Osteocyte (in vitro differentiated cells): ENCODE results near the gene MEIS3. TPM values are rescaled to one million over a fixed set of nuclear protein-coding genes. Genes with fewer than 3 reads are reported as not detected.

Experiments used
- DNase-seq: peaks from one replicate; pipeline ENCODE4 v3.0.0; 2021; ENCODE audit warnings: mixed read lengths; ENCODE audit not compliant: unreplicated experiment; ENCODE audit errors: extremely low spot score
- H3K27ac Mint-ChIP-seq: one replicate; pipeline ENCODE4 v1.8.0; 2021; ENCODE audit warnings: mild to moderate bottlenecking, mixed read lengths; ENCODE audit not compliant: unreplicated experiment
- H3K27me3 Mint-ChIP-seq: one replicate; pipeline ENCODE4 v1.8.0; 2021; ENCODE audit warnings: mixed read lengths; ENCODE audit not compliant: unreplicated experiment
- H3K36me3 Mint-ChIP-seq: one replicate; pipeline ENCODE4 v1.8.0; 2021; ENCODE audit warnings: mixed read lengths; ENCODE audit not compliant: unreplicated experiment
- H3K4me1 Mint-ChIP-seq: one replicate; pipeline ENCODE4 v1.8.0; 2021; ENCODE audit warnings: mixed read lengths; ENCODE audit not compliant: unreplicated experiment
- H3K4me3 Mint-ChIP-seq: one replicate; pipeline ENCODE4 v1.8.0; 2021; ENCODE audit warnings: mild to moderate bottlenecking, moderate library complexity, mixed read lengths; ENCODE audit not compliant: unreplicated experiment
- H3K9me3 Mint-ChIP-seq: one replicate; pipeline ENCODE4 v1.8.0; 2021; ENCODE audit warnings: mixed read lengths; ENCODE audit not compliant: unreplicated experiment
- long read RNA-seq: library from polyadenylated mRNA; unstranded; transcript quantifications from one replicate; pipeline ENCODE4 v2.0.0, GENCODE V29; 2021
- total RNA-seq: library from RNA; stranded (reverse); gene quantifications from 2 replicates; pipeline ENCODE4 v1.2.1, GENCODE V29; 2021
- TF ChIP-seq, protein P1 (sequence below): fragments of 200-600 bp; sonication (generic); IDR thresholded peaks from 2 replicates; pipeline ENCODE4 v1.5.0; 2021; ENCODE audit warnings: antibody characterized with exemption, mild to moderate bottlenecking, moderate library complexity

MEIS3 gene
- total RNA-seq = 93.8 and 99.0 TPM in 2 replicates
- long read RNA-seq, partial matches to known transcripts = 5 of 8 reads
- long read RNA-seq, other reads (novel, unspliced or antisense) = 2 of 8 reads

DNA sequence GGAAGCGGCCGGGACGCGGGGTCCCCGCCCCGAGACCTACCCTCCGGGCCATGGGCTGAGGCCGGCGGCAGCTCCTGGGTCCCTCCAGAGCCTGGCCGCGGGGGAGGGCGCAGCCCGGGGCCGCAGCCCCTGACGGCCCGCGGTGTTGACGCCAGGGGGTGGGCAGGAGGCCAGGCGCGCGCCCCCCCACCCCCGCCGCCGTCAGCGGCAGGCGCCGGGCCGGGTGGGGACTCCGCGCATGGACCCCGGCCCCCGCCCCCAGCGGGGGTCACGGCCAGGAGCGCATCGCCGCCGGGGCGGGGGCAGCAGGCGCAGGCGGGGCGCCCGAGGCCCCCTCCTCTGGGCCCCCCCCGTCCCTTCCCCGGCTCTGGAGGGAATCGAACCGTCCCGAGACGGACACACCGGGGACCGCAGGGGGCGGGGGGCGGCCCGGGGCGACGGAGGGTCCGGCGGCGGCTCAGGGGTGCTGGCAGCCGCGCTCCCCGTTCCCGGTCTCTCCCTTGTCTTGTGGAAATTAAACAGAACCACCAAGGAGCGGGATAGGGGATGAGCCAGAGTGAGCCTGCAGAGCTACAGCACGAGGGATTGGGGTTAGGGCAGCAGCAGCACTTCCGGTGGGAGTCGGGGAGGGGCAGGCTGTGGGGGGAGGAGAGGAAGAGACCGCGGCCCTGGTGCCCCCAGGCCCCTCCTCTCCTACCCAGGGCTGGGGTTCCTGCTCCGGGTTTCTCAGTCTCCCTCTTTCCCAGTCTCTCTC lies at the start of gene MEIS3:
Gene MEIS3 (minus strand): TSS at position 498 of the 754 bp plus-strand sequence. CDS start 446 bp downstream, at position 52.
- Mint-ChIP-seq H3K27ac (peak within 1 kb of the TSS; percentile 12), H3K9me3 (no peaks in the 10 kb centered on the region)

DNA sequence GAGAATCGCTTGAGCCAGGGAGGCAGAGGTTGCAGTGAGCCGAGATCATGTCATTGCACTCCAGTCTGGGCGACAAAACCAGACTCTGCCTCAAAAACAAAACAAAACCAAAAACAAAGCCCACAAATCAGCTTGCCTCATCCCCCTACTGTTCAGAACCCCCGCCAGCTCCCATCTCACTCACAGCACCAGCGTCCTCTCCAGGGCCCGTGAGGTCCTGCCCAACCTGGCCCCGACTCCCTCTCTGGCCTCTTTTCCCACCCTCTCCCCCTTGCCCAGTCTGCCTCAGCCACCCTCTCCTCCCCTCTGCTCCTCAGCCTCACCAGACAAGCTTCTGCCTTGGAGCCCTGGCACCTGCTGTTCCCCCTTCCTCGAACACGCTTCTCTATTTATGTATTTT lies 48.6 kb upstream of the MEIS3 start:
- TF ChIP-seq, protein P1, sequence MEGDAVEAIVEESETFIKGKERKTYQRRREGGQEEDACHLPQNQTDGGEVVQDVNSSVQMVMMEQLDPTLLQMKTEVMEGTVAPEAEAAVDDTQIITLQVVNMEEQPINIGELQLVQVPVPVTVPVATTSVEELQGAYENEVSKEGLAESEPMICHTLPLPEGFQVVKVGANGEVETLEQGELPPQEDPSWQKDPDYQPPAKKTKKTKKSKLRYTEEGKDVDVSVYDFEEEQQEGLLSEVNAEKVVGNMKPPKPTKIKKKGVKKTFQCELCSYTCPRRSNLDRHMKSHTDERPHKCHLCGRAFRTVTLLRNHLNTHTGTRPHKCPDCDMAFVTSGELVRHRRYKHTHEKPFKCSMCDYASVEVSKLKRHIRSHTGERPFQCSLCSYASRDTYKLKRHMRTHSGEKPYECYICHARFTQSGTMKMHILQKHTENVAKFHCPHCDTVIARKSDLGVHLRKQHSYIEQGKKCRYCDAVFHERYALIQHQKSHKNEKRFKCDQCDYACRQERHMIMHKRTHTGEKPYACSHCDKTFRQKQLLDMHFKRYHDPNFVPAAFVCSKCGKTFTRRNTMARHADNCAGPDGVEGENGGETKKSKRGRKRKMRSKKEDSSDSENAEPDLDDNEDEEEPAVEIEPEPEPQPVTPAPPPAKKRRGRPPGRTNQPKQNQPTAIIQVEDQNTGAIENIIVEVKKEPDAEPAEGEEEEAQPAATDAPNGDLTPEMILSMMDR = no peak
- no peak for DNase-seq
- Mint-ChIP-seq H3K9me3 (no peaks in the 10 kb centered on the region), H3K4me3 (no peak overlapping the region), H3K4me1 (peaks cover 5% of the 10 kb centered on the region), H3K36me3 (no peaks in the 10 kb centered on the region), H3K27ac (no peak overlapping the region), H3K27me3 (peaks cover 44% of the 10 kb centered on the region)

More for the DNA sequence above, at the start of gene MEIS3:
- peak within 1 kb of the TSS; percentile 77 for H3K4me3 Mint-ChIP-seq
- H3K36me3 Mint-ChIP-seq = peaks cover 5% of the 10 kb centered on the region
- peaks cover 43% of the 10 kb centered on the region for H3K4me1 Mint-ChIP-seq
- DNase-seq = no peak
- TF ChIP-seq, protein P1 = no peak
- peaks cover 33% of the 10 kb centered on the region for H3K27me3 Mint-ChIP-seq

GRCh38 chr19:47465957-47466356 lies 46.6 kb upstream of the MEIS3 start:
- peaks cover under 1% of the 10 kb centered on the region for H3K4me1 Mint-ChIP-seq
- H3K27me3 Mint-ChIP-seq = peaks cover 43% of the 10 kb centered on the region
- TF ChIP-seq, protein P1 = no peak
- H3K9me3 Mint-ChIP-seq = no peaks in the 10 kb centered on the region
- no peak overlapping the region for H3K4me3 Mint-ChIP-seq
- no peak for DNase-seq
- no peak overlapping the region for H3K27ac Mint-ChIP-seq
- H3K36me3 Mint-ChIP-seq = no peaks in the 10 kb centered on the region

GRCh38 chr19:47464675-47465419 lies 45.5 kb upstream of the MEIS3 start:
- Mint-ChIP-seq H3K36me3 (no peaks in the 10 kb centered on the region), H3K27me3 (peaks cover 35% of the 10 kb centered on the region), H3K4me1 (no peaks in the 10 kb centered on the region), H3K9me3 (no peaks in the 10 kb centered on the region), H3K4me3 (no peak overlapping the region), H3K27ac (no peak overlapping the region)
- TF ChIP-seq, protein P1 = no peak
- DNase-seq = no peak

GRCh38 chr19:47461876-47462275 lies 42.5 kb upstream of the MEIS3 start:
- no peaks in the 10 kb centered on the region for H3K9me3 Mint-ChIP-seq
- no peaks in the 10 kb centered on the region for H3K36me3 Mint-ChIP-seq
- no peak overlapping the region for H3K27ac Mint-ChIP-seq
- peaks cover 19% of the 10 kb centered on the region for H3K27me3 Mint-ChIP-seq
- no peak overlapping the region for H3K4me3 Mint-ChIP-seq
- TF ChIP-seq, protein P1 = no peak
- no peaks in the 10 kb centered on the region for H3K4me1 Mint-ChIP-seq
- DNase-seq = no peak
